Stimulated activated CD8-positive, alpha-beta memory T cell treated with anti-CD3 and anti-CD28 coated beads, Interleukin-7, amount 100 ng/mL, for 1 hour (primary cell): Measurements from ENCODE around the gene CENPM.
A peak's percentile ranks its signal among the peaks of the same experiment; 100 is the strongest.
"Not testable (repeated sequence)": the region's sequence is repeated elsewhere in the genome, so short reads cannot be mapped to it uniquely, and the experiment has no call there.

Experiments used
- DNase-seq, 2 donors: peaks; one replicate each; pipeline ENCODE4 v3.0.0-alpha.2; 2020; ENCODE audit warnings: low read depth in 2 of 2

The CENPM gene

DNA sequence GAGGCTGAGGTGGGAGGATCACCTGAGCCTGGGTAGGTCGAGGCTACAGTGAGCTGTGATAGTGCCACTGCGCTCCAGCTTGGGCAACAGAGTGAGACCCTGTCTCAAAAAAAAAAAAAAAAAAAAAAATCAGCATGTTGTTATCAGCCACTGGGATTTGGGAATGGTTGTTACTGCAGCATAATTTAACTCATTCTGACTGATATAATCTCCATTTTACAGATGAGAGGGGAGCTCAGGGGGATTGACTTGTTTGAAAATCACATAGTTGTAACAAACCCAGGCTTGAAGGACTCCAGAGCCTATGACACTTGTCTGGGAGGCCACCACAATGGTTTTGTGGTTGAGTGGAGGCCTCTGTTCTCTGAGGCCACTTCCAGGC is 19.3 kb upstream of the CENPM start:
- DNase-seq = no peak

DNA sequence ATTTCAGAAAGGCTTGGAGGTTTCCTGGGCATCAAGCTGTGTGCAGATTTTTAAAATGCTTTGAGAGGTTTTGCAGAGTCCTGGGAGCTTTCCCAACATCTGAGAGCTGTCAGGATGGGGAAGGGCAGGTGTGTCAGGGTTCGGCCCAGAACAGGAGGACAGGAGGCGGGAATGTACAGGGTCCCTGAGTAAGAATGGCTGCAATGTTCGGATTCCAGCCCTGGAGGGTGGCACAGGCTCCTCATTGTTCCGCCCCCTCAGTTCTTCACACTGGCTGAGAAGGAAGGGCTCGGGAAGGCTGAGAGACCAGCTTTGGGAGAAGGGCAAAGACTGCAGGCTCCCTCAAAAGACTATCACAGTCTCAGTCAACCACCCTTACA is 17.1 kb upstream of the CENPM start:
- DNase-seq = no peak

DNA sequence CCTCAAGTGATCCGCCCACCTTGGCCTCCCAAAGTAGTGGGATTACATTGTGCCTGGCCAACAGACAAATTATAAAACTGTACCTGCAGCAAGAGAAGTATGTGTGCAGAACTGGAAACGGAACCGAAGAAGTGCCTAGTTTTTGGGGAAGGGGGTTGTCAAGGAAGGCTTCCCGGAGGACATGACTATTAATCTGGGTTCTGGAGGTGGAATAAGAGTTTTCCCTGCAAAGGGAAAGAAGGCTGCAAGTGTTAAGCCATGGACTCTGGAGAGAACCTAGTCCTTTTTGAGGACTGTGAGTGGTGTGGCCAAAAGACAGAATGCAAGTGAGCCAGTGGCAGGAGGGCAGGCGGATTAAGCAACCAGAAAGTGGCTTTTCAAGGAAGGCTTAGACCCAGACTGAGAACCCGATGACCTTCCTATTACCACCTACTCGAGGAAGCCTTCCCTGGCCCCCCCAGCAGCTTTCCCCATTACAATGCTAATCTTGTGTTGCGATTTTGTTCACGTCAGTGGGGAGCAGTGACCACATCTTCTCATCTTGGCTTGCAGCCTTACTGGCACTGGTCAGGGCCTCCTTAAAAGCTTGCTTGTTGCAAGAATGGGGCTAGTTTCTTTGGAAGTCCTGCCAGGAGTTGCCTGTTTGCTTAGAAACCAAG is 16.6 kb upstream of the CENPM start:
- no peak for DNase-seq

DNA sequence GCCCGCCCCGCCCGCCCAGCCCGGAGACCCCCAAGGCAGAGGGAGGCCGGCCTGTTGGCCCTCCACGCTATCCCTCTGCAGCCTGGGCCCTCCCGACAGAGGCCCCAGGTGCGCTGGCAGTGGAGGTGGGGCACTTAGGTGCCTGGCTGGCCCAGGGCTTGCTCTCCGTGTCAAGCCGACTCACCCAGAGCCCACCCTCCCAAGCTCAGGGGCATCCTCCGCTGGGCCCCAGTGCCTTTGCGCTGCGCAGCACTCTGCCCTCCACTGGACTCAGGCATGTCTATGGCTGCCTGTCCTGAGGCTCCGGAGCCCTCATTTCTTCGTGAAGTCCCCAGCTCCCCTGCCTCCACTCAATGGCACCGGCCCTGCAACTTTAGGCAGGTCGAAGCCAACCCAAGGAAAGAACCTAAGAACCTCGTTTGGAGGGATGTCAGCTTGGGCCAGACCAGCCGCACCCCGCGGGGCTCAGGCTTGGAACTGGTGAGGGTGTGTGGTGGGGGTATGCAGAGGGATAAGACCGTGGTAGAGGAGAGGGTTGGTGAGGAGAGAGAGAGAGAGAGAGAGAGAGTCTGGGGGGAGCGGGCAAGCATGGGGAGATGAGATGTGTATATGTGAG is 11.1 kb upstream of the CENPM start:
- no peak for DNase-seq

DNA sequence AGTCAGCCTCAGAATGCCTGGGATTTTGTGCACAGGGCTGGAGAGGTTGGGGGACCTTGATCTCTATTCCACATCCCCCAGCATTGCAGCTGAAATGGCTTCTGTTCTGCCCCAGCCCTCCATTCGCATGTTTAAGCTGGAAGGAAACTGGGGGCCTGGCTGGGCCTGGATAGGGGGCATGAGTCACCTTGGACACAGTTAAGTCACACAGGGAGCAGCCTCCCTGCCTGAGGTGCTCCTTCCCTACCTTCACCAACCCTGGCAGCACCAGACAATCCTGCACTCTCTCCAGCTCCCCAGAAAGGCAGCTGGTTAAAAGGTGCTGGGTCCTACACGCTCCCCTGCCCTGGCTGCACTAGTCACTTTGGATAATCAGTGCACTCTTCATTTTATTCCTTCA is 5.8 kb upstream of the CENPM start:
- no peak for DNase-seq

DNA sequence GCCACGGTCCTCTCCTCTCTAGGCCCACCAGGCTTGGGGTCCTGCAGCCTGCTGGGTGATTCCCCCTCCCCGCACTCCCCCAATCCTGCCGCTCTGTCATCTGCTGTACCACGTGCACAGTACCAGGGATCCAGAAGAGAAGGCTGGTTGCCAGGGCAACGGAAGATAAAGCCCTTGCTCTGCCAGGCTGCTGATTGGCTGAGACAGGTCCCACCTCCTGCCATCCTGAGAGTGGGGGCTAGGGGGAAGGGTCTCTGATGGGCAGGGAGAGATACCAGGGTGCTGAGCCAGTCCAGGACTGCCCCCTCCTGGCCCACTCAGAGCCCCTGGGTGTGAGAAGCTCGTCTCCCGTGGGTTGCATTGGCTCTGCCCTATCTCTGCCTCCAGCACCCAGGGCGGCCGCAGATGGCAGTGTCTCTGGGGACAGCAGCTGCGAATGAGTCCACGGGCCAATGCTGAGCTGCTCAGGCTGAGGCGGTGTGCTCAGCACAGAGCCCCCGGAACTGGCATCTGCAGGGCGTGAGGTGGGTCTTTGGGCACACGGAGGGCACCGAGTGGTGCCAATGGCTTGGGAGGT is 5.0 kb upstream of the CENPM start, which contains the start of gene SMIM45:
TSS of gene SMIM45 (plus strand) at position 253 of the 577 bp plus-strand sequence.
- DNase-seq = no peak

DNA sequence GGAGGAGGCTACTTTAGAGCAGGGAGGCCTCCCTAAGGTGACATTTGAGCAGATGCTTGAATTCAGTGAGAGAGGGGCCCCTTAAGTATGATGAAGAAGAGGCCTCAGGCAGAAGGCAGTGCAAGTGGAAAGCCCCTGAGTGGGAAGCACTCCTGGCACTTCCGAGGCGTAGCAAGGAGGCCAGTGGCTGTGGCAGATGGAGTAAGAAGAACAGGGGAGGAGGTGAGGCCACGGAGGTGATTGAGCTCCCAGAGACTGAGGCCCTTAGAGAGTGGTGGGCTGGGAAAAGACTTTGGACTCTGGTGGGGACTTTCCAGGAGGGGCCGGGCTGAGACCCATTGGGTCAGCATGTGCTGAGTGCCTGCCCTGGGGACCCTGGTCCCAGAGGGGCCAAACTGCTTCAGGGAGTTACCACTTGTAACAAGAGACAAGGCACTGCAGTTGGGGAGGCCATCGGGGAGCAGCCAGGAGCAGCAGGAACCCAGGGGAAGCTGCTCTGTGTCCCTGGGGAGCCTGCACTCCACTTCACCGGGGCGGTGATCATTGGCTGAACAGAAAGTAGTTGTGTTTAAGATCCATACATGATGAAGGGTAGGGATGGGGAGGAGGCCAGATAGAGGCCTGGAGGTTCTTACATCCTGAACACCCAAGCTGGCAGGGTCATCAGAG is 2.5 kb upstream of the CENPM start:
- no peak for DNase-seq

DNA sequence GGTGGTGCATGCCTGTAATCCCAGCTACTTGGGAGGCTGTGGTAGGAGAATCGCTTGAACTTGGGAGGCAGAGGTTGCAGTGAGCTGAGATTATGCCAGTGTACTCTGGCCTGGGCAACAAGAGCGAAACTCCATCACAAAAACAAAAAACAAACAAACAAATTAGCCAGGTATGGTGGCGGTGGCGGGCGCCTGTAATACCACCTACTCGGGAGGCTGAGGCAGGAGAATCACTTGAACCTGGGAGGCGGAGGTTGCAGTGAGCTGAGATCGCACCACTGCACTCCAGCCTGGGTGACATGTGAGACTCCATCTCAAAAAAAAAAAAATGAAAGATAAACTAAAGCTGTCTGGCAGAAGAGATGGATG is 2.0 kb upstream of the CENPM start:
- not testable (repeated sequence) for DNase-seq

DNA sequence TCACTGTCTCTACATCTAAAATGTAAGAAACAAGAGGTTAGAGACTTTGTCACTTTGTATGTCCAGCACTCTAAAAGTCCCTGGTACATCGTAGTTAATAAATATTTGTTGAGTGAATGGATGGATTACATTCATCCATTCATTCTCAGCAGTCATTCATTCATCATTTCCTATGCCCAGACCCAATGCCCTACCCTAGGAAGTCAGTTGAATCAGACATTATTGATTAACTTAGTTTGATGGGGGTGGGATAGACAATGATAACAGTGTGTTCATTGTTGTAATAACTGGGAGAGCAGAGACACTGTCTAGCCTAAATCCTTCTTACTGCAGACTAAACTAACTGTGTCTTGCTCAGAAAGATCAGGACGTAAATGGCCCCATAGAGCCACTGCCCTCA is 1.2 kb upstream of the CENPM start:
- DNase-seq = no peak

DNA sequence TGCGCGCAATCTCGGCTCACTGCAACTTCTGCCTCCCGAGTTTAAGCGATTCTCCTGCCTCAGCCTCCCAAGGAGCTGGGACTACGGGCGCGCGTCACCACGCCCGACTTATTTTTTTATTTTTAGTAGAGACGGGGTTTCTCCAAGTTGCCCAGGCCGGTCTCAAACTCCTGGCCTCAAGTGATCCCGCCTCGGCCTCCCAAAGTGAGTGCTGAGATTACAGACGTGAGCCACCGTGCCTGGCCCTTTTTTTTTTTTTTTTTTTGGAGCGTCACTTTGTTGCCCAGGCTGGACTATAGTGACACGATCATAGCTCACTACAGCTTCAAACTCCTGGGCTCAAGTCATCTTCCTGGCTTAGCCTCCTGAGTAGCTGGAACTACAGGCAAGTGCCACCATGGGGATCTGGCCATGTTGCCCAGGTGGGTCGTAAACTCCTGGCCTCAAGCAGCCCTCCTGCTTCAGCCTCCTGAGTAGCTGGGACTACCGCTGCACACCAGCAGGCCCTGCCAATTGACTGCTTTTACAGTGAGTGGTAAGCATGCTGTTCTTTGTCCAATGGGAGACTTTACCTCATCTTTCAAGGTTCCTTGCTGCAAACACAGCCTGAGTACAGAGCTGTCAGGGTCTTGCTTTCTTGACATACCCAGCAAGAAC is 600 bp upstream of the CENPM start:
- no peak for DNase-seq

DNA sequence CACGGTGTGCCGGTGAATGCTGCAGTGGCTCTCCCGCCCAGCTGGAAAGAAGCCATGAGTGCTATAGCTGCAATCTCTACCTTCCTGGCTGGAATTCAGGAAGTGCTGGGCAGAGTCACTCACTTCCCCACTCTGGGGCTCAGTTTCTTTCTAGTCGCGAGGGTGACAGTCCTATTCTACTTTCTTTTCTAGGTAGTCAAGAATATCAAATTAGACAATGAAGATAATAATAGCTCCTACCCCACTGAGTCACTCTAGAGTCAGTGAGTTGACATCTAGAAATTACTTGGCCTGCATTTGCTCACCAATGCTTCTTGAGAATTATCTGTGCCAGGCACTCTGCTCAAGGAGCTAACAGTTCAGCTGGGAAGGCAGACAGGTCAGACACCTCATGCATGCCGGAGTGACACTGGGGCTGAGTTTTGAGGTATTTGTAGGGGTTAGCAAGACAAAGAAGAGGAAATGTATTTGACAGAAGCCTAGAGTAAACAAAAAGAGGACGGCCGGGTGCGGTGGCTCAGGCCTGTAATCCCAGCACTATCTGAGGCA is 3.2 kb downstream of the CENPM start:
- DNase-seq = no peak

DNA sequence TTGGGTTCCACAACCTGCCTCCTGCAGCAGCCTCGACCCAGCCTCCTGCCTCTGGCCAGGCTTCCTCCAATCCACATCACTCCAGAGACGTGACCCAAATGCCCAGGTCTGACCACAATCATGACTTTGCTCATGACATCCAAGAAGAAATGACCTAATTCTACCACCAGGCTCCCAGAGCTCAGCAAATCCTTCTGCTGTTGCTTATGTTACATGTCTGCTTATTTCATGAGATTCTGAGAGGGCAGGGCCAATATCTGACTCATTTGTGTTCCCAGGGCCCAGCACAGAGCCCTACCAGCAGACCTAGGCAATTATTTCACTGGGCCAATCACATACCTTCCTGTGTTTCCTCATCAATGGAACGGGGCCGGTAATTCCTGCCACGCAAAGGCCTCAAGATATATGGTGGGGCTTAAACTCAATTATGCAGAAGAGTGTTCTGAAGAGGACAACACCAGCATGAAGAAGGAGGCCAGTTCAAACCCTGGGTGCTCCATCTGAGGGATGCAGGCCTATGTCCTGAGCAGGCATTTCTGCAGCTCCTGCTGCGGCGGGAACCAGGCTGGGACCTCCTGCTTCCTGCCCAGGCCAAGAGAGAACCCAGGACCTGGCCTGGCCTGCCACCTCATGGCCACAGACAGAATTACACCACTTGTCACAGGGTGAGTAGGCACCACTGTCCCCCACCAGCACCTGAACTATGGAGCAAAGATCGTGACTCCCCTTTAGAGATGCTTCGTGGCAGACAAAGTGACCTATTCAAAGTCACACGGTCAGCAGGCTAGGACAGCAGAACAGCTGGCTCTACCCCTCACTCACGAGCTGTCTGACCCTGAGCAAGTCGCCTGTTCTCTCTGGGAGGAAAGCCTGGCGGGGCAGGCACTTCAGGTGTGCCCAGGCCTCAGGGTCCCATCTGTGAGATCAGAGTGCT is 5.9 kb downstream of the CENPM start:
- DNase-seq = peak; percentile 61 to 71

DNA sequence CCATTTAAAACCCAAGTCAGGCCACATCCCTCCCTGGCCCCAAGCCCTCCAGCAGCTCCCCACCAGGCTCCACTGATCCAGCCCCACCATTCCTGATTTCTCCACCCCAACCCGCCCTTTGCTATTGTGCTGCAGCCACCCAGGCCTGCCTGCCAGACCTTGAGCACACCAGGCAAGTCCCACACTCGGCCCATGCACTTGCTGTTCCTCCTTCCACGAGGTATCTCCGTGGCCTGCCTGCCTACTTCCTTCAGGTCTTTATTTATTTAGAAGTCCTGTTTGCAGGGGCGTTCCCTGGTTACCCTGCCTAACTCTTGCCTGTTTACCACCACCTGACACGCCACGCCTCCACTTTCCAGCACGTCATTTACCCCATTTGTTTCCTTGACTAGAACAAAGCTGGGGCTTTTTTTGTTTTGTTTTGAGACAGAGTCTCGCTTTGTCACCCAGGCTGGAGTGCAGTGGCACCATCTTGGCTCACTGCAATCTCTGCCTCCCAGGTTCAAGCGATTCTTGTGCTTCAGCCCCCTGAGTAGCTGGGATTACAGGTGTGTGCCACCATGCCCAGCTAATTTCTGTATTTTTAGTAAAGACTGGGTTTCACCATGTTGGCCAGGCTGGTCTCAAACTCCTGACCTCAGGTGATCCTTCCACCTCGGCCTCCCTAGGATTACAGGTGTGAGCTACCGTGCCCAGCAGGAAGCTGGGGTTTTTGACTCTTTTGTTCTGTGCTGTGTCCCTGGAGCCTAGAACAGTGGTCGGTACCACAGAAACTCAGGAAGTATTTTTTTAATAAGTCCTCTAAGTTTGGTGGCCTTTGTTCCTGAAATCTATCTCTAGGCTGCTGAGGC is 6.7 kb downstream of the CENPM start:
- DNase-seq = peak; percentile 75 to 83

DNA sequence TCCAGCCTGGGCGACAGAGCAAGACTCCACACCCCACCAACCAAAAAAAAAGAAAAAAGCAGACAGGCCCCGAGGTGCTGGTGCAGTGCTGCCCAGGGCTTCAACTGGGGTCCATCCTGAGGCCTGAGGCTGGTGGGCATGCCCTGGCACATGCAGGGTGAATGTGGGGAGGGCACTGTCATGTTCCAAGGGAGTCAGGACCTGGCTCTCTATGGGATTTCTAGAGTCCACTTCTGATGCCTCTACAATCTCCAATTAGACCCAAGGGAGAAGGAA is 10.1 kb downstream of the CENPM start:
- DNase-seq = no peak

DNA sequence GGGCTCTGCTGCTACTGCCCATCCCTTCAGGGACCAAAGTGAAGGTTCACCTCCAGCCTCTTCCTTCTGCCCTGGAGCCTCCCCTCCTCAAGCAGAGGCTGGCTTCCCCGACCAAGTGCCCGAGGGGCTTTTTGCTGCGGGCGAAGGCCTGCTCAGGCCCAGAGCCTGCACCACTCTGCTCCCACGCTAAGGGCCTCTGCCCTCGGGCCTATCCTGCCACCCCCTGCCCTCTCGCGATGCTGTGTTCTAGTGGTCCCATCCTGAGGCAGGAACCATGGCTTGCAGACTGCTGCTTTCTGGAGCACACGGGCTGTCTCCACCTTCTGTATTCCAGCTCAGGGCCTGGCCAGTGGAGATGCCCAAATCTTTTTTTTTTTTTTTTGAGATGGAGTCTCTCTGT is 11.4 kb downstream of the CENPM start:
- no peak for DNase-seq

DNA sequence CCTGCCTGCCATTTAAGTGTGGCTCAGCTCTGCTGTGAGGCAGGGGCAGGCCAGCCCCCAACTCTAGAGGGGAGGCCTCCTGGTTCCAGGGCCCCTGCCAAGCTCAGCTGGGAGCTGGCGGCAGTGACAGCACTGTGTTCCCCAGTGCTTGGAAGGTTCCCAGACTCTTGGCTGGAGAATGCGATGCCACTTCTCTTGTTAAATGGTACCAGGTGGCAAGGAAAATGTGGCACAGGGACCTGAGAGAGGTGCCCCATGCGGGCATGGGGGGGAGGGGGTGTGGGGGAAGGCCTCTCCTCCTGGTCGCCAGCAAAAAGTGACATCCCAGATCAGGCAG is 12.0 kb downstream of the CENPM start:
- no peak for DNase-seq

DNA sequence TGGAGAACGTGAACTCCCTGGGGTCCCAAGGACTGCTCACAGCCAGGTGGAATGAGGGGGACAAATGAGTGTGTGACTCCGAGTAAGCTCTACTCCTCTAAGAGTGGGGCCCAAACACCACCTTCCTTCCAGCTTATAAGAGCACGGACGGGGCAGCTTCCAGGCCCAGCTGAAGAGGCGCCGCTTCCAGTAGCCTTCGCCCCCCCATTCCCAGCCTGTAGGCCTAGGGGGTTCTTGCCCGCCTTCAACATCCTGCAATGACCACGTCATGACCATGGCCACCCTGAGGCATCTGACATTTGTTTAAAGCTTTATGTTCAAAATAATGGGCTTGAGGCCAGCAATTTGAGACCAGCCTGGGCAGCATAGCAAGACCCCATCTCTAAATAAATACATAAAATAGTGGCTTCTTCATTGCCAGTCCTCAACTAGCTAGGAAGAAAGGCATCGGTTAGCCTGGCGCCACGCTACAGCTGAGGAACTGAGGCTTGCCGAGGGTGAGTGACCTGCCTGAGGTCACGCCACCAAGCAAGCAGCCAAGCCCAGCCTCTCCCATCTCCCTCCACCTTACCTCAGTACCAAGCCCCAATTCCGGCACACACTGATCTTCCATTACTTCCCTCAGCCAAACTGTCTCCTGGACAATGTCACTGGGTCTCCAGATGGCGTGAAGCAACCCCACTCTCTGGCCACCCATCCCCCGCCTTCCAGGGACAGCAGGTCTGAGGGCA is 12.5 kb downstream of the CENPM start:
- no peak for DNase-seq

DNA sequence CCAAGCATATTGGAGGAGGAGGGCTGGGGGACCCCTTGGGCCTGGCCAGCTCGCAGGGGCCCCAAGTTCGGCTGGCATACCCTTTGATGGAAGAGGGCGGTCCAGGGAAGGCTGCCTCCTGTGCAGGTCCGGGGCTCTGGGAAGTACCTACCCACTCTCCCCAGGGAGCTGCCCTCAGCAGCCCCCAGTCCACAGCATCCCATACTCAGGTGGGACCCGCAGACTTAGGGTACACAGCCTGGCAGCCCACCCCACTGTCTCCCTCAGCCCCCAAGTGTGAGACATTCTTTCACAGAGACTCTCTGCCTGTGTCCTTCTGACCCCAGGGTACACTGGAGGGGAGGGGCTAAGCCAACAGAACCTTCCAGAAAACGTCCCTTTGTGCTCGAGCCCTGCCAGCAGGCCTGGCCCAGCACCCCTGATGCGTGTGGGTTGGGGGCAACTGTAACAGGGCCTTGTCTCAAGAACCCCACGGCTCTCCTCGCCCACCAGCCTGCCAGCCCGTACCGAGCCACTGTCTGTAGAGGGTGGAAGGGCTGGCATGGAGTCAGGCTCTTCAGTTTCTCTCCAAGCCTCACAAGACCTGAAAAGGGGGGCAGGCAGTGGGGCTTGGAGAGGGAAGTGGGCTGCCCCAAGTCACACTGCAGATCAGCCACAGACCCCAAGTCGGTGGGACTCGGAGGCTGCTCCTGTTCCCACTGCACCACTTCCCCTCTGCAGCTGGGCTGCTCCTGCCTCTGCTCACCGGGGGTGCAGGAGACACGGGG is 13.4 kb downstream of the CENPM start:
- DNase-seq = no peak

DNA sequence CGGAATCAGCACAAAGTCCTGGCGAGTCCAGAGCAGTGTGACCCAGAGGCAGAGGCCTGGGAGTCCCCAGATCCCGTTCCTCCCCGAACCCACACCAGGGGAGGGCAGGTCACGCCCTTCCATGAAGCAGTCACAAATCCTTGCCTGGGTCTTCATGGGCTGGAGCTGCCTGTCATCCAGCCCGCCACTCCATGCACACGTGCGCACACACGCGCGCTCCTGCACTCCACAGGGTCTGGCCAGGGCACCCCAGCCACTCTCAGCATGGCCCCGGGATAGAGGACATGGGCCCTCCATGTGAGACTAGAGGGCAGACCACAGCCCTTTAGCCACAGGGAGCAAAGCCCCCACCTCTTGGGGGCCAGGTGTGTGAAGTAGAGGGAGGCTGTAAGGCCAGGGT is 14.6 kb downstream of the CENPM start:
- DNase-seq = no peak
